ENCODE data around the gene GGACT. TPM values are rescaled to one million over a fixed set of nuclear protein-coding genes. Genes with fewer than 3 reads are reported as not detected.

The GGACT gene
- polyA plus RNA-seq, 3 donors: 1.7 to 8.3 (median 6.5) TPM

DNA sequence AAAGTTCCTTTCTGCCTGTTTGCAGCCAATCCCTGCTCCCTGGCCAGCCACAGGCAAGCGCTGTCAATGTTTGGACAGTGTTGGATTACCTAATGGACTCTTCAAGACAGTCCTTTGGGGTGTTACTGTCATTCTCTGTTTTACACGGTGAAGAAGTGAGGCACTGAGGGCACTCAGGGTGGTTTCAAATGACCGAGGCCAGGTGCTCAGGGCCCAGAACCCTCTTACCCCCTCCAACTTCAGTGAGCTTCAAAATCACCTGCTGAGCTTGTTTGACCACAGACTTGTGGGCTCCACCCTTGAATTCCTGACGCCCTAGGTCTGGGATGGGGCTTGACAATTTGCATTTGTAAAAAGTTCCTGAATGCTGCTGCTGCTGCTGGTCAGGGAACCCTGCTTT, 97.9 kb downstream of the GGACT start:
- Histone ChIP-seq H4K20me1 (ENCODE audit: insufficient read depth, low read length) (no peaks in the 10 kb centered on the region), H3K27ac (ENCODE audit: low read depth in 1 of 2, low read length in 2 of 2) (peak overlapping the region; percentile 54 to 69), H3K79me2 (ENCODE audit: insufficient read depth, low read length) (no peaks in the 10 kb centered on the region), H3K9me3 (replicated peaks in 1 of 2; ENCODE audit: control insufficient read depth in 1 of 2, insufficient read depth in 1 of 2, low read length in 2 of 2) (no peaks in the 10 kb centered on the region), H3K9ac (ENCODE audit: insufficient read depth, low read length, poor library complexity, severe bottlenecking) (no peak overlapping the region), H3K27me3 (ENCODE audit: control insufficient read depth in 2 of 2, insufficient read depth in 2 of 2, low read length in 2 of 2) (no peaks in the 10 kb centered on the region), H2AFZ (ENCODE audit: insufficient read depth, low read depth, low read length, poor library complexity, severe bottlenecking) (peak overlapping the region; percentile 36), H3K4me1 (ENCODE audit: control insufficient read depth in 1 of 2, insufficient read depth in 2 of 2, low read length in 2 of 2) (peaks cover 48 to 49% of the 10 kb centered on the region in 2 donors), H3K4me2 (replicated peaks; ENCODE audit: extremely low read depth, low read length, poor library complexity, severe bottlenecking) (peak overlapping the region; percentile 56), H3K36me3 (replicated peaks in 1 of 2; ENCODE audit: control insufficient read depth in 1 of 2, insufficient read depth in 2 of 2, low read length in 2 of 2) (no peaks in the 10 kb centered on the region), H3K4me3 (replicated peaks in 1 of 3; ENCODE audit: low read depth in 2 of 3, low read length in 3 of 3) (peak overlapping the region in 1 of 3 experiments; percentile 41)
- WGBS (ENCODE audit: insufficient coverage): 91% methylated on average over 1 of the region's 4 CpGs
- H3K4me1 Mint-ChIP-seq: peaks cover 50% of the 10 kb centered on the region
- H3K27ac Mint-ChIP-seq: peak overlapping the region; percentile 67 to 93 (median 88)
- peak overlapping the region in 1 of 2 donors; percentile 83 for H3K4me3 Mint-ChIP-seq
- no peak for DNase-seq
- H3K36me3 Mint-ChIP-seq: no peaks in the 10 kb centered on the region
- peaks cover 0 to 2% (median 0%) of the 10 kb centered on the region in 3 donors for H3K27me3 Mint-ChIP-seq (ENCODE audit: low read depth in 3 of 3)
- peaks cover 0 to 4% (median 0%) of the 10 kb centered on the region in 7 donors for H3K9me3 Mint-ChIP-seq
- TF ChIP-seq, protein P1, sequence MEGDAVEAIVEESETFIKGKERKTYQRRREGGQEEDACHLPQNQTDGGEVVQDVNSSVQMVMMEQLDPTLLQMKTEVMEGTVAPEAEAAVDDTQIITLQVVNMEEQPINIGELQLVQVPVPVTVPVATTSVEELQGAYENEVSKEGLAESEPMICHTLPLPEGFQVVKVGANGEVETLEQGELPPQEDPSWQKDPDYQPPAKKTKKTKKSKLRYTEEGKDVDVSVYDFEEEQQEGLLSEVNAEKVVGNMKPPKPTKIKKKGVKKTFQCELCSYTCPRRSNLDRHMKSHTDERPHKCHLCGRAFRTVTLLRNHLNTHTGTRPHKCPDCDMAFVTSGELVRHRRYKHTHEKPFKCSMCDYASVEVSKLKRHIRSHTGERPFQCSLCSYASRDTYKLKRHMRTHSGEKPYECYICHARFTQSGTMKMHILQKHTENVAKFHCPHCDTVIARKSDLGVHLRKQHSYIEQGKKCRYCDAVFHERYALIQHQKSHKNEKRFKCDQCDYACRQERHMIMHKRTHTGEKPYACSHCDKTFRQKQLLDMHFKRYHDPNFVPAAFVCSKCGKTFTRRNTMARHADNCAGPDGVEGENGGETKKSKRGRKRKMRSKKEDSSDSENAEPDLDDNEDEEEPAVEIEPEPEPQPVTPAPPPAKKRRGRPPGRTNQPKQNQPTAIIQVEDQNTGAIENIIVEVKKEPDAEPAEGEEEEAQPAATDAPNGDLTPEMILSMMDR (IDR thresholded peaks at IDR 0.05): no peak
- intact Hi-C loops (cut with micrococcal nuclease): no loop called here

DNA sequence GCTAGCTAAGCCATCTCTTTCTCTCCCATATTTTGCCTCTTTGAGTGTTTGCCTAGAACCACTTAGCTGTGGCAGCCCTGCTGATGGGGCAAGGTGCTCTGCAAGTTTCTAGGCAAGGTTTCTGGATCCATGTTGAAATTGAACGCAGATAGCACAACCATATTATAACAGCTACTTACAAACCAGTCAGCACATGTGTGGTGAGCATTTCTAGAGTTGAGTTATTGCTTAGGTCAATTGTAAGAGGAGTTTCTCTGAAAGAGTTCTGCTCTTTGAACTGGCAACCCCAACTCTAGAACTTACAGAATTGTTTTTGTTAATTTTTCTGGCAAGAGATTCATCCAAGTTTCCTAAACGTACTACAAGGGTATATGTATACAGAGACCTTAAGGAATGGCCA, 103.3 kb downstream of the GGACT start:
- Histone ChIP-seq H3K27me3 (ENCODE audit: control insufficient read depth in 2 of 2, insufficient read depth in 2 of 2, low read length in 2 of 2) (no peaks in the 10 kb centered on the region), H3K4me1 (ENCODE audit: control insufficient read depth in 1 of 2, insufficient read depth in 2 of 2, low read length in 2 of 2) (peaks cover 13 to 18% of the 10 kb centered on the region in 2 donors), H3K4me3 (replicated peaks in 1 of 3; ENCODE audit: low read depth in 2 of 3, low read length in 3 of 3) (no peak overlapping the region), H3K9ac (ENCODE audit: insufficient read depth, low read length, poor library complexity, severe bottlenecking) (no peak overlapping the region), H3K27ac (ENCODE audit: low read depth in 1 of 2, low read length in 2 of 2) (no peak overlapping the region), H3K36me3 (replicated peaks in 1 of 2; ENCODE audit: control insufficient read depth in 1 of 2, insufficient read depth in 2 of 2, low read length in 2 of 2) (no peaks in the 10 kb centered on the region), H2AFZ (ENCODE audit: insufficient read depth, low read depth, low read length, poor library complexity, severe bottlenecking) (no peak overlapping the region), H4K20me1 (ENCODE audit: insufficient read depth, low read length) (no peaks in the 10 kb centered on the region), H3K9me3 (replicated peaks in 1 of 2; ENCODE audit: control insufficient read depth in 1 of 2, insufficient read depth in 1 of 2, low read length in 2 of 2) (no peaks in the 10 kb centered on the region), H3K79me2 (ENCODE audit: insufficient read depth, low read length) (no peaks in the 10 kb centered on the region), H3K4me2 (replicated peaks; ENCODE audit: extremely low read depth, low read length, poor library complexity, severe bottlenecking) (no peak overlapping the region)
- Mint-ChIP-seq H3K4me1 (peaks cover 27% of the 10 kb centered on the region), H3K4me3 (no peak overlapping the region), H3K36me3 (peaks cover 0 to 2% of the 10 kb centered on the region in 2 donors), H3K27me3 (ENCODE audit: low read depth in 3 of 3) (peaks cover 0 to 5% (median 0%) of the 10 kb centered on the region in 3 donors), H3K9me3 (peaks cover 0 to 3% (median 0%) of the 10 kb centered on the region in 7 donors), H3K27ac (no peak overlapping the region)
- WGBS (ENCODE audit: insufficient coverage): no CpG with 5 or more reads among the region's 2 CpGs
- intact Hi-C loops (cut with micrococcal nuclease): no loop called here
- DNase-seq: no peak
- TF ChIP-seq, protein P1 (IDR thresholded peaks at IDR 0.05): no peak

Data from CD14-positive monocyte (primary cell).